GM12878 (cell line): ENCODE data around the gene PAEP. TPM values are rescaled to one million over a fixed set of nuclear protein-coding genes. Genes with fewer than 3 reads are reported as not detected.

Source experiments
- ATAC-seq: fragments of 200-7000 bp; cut with Tn5 transposase; 3 replicates; pipeline ENCODE4 v1.9.1; 2020; ENCODE audit warnings: mild to moderate bottlenecking, moderate library complexity
- BruUV-seq: library from RNA; stranded (reverse); fragments of 400-500 nt; replicated peaks from 2 replicates; lab custom pipeline; 2021; lab: Mats Ljungman, UMichigan
- CTCF ChIA-PET: fragments of 300-600 bp; sonication (Branson Sonifier 250); formaldehyde crosslinking; extraction: SDS; loops from one replicate; lab custom pipeline; 2021; ENCODE audit warnings: inconsistent platforms; lab: Yijun Ruan, JAX
- POLR2A ChIA-PET: fragments of 350-600 bp; formaldehyde crosslinking; extraction: SDS; loops from one replicate; lab custom pipeline; 2021; ENCODE audit warnings: inconsistent platforms; lab: Charles Lee
- RAD21 ChIA-PET: fragments of 300-600 bp; sonication (Branson Sonifier 250); formaldehyde crosslinking; loops from one replicate; lab custom pipeline; 2023; ENCODE audit warnings: antibody characterized with exemption; ENCODE audit not compliant: unreplicated experiment; lab: Charles Lee
- SMC1A ChIA-PET: fragments of 300-600 bp; sonication (Branson Sonifier 250); formaldehyde crosslinking; loops from one replicate; lab custom pipeline; 2023; ENCODE audit not compliant: unreplicated experiment, uncharacterized antibody; lab: Charles Lee
- DNase-seq: peaks from one replicate; pipeline ENCODE4 v3.0.0-alpha.2; 2011; ENCODE audit warnings: low read depth, low spot score
- FAIRE-seq: peaks from 3 replicates; lab custom pipeline; 2011; peaks lifted over from hg19 to GRCh38; lab: Jason Lieb, UNC
- H2AFZ ChIP-seq: 2 replicates; pipeline ENCODE4 v1.6.0; 2011; ENCODE audit warnings: low read depth, low read length, control low read depth; ENCODE audit not compliant: control insufficient read depth
- H3K27ac ChIP-seq: 2 replicates; pipeline ENCODE4 v1.5.1; 2011; ENCODE audit warnings: control low read depth; ENCODE audit not compliant: control insufficient read depth, insufficient read depth
- H3K27me3 ChIP-seq, 2 experiments: replicated peaks in 1 of 2; 2 replicates each; pipeline versions ENCODE4 v1.6.0 to v1.6.1; 2011; ENCODE audit warnings: low read length in 1 of 2; ENCODE audit not compliant: control insufficient read depth in 2 of 2, insufficient read depth in 2 of 2
- H3K36me3 ChIP-seq, 2 experiments: 2 replicates each; pipeline ENCODE4 v1.5.1; 2011; ENCODE audit warnings: low read length in 1 of 2; ENCODE audit not compliant: control insufficient read depth in 2 of 2, insufficient read depth in 2 of 2
- H3K4me1 ChIP-seq: 2 replicates; pipeline ENCODE4 v1.6.1; 2011; ENCODE audit warnings: mild to moderate bottlenecking, low read length, moderate library complexity, mixed read lengths; ENCODE audit not compliant: control insufficient read depth, insufficient read depth
- H3K4me2 ChIP-seq: 2 replicates; pipeline ENCODE4 v1.6.0; 2011; ENCODE audit warnings: control low read depth; ENCODE audit not compliant: control insufficient read depth, insufficient read depth
- H3K4me3 ChIP-seq: fragments of 200-600 bp; sonication (generic); 2 replicates; pipeline ENCODE4 v1.5.1; 2016
- H3K79me2 ChIP-seq: 2 replicates; pipeline ENCODE4 v1.6.0; 2011; ENCODE audit warnings: low read length; ENCODE audit not compliant: control insufficient read depth, insufficient read depth
- H3K9ac ChIP-seq: 2 replicates; pipeline ENCODE4 v1.8.0; 2011; ENCODE audit warnings: low read length, control low read depth, mixed read lengths; ENCODE audit not compliant: control insufficient read depth, insufficient read depth
- H3K9me3 ChIP-seq: replicated peaks from 3 replicates; pipeline ENCODE4 v1.5.1; 2011; ENCODE audit warnings: mild to moderate bottlenecking, low read length; ENCODE audit not compliant: control insufficient read depth, insufficient read depth
- H4K20me1 ChIP-seq: 2 replicates; pipeline ENCODE4 v1.6.0; 2011; ENCODE audit not compliant: control insufficient read depth, insufficient read depth
- CHD4 ChIP-seq: fragments of 200-600 bp; sonication (generic); IDR thresholded peaks from 2 replicates; pipeline ENCODE4 v1.6.1; 2016; ENCODE audit warnings: mild to moderate bottlenecking
- EP300 ChIP-seq, 2 experiments: fragments of 150-350 bp in 1 of 2; IDR thresholded peaks; 2 replicates each; pipeline ENCODE4 v1.6.1; 2011 to 2012; ENCODE audit warnings: low read depth in 2 of 2, low read length in 2 of 2, borderline replicate concordance in 1 of 2, improper control_type of control experiment in 1 of 2, inconsistent platforms in 1 of 2; ENCODE audit not compliant: control insufficient read depth in 1 of 2
- FOXK2 ChIP-seq: fragments of 450-650 bp; IDR thresholded peaks from 2 replicates; pipeline ENCODE4 v1.6.1; 2017; ENCODE audit warnings: mild to moderate bottlenecking, moderate library complexity
- GATAD2B ChIP-seq: fragments of 450-650 bp; conservative IDR thresholded peaks from 2 replicates; pipeline ENCODE4 v1.6.1; 2017; ENCODE audit warnings: low read depth, mild to moderate bottlenecking, moderate library complexity
- HCFC1 ChIP-seq: fragments of 150-350 bp; IDR thresholded peaks from 2 replicates; pipeline ENCODE4 v1.6.1; 2014; ENCODE audit warnings: low read length
- MXI1 ChIP-seq: fragments of 150-350 bp; IDR thresholded peaks from 2 replicates; pipeline ENCODE4 v1.6.1; 2011; ENCODE audit warnings: low read depth, mild to moderate bottlenecking, inconsistent platforms, low read length, improper control_type of control experiment
- PML ChIP-seq: IDR thresholded peaks from 2 replicates; pipeline ENCODE4 v1.6.1; 2012; ENCODE audit warnings: low read length, inconsistent platforms
- RAD51 ChIP-seq: fragments of 450-650 bp; IDR thresholded peaks from 2 replicates; pipeline ENCODE4 v1.6.1; 2016; ENCODE audit warnings: moderate library complexity, mild to moderate bottlenecking, inconsistent platforms
- REST ChIP-seq: IDR thresholded peaks from 2 replicates; pipeline ENCODE4 v1.6.1; 2012; ENCODE audit warnings: mild to moderate bottlenecking, low read depth, low read length
- SP1 ChIP-seq: IDR thresholded peaks from one replicate; pipeline ENCODE4 v1.6.1; 2011; ENCODE audit warnings: low read depth, low read length
- SUPT20H ChIP-seq: IDR thresholded peaks from 2 replicates; pipeline ENCODE4 v1.6.1; 2011; ENCODE audit warnings: low read depth, mild to moderate bottlenecking, low read length, moderate library complexity, borderline replicate concordance; ENCODE audit not compliant: control insufficient read depth
- YBX1 ChIP-seq: fragments of 450-650 bp; IDR thresholded peaks from 2 replicates; pipeline ENCODE4 v1.6.1; 2016; ENCODE audit warnings: antibody characterized with exemption
- ZNF217 ChIP-seq: fragments of 450-650 bp; IDR thresholded peaks from 2 replicates; pipeline ENCODE4 v1.6.1; 2017; ENCODE audit warnings: antibody characterized with exemption, mild to moderate bottlenecking
- WGBS: methylation state at CpG from one replicate; pipeline ENCODE4 v1.1.6; 2016; ENCODE audit warnings: low lambda C conversion rate; ENCODE audit not compliant: insufficient replicate concordance, insufficient coverage; ENCODE audit errors: missing lambda C conversion rate; 5-methylcytosine and 5-hydroxymethylcytosine counted together
- in situ Hi-C: fragments of 300-500 bp; cut with MboI; formaldehyde crosslinking; loops from 9 replicates; pipeline ENCODE4 v1.14.3; 2018; ENCODE audit warnings: mixed read lengths
- intact Hi-C: fragments of 100-400 bp; cut with micrococcal nuclease; formaldehyde crosslinking; loops from one replicate; pipeline ENCODE4 v1.14.2; 2022; ENCODE audit not compliant: unreplicated experiment
- polyA plus RNA-seq, 11 experiments: library from polyadenylated mRNA; depleted of rRNA in 4 of 11; unstranded in 6 of 11; stranded (reverse) in 5 of 11; fragments of >200 nt; fragmentation: Nextera tagmentation in 4 of 11; fragmentation: Illumina TruSeq in 1 of 11; extraction: Ambion mirVana in 4 of 11; extraction: Trizol in 1 of 11; gene quantifications; 1 replicate in 1 of 11; 2 replicates in 10 of 11; pipeline versions ENCODE4 v1.2.1 to v1.2.3, GENCODE V29; 2011 to 2016; ENCODE audit warnings: inconsistent platforms in 2 of 11, missing spikeins in 2 of 11, low read depth in 1 of 11
- total RNA-seq, 4 experiments: library from RNA; depleted of rRNA in 3 of 4; stranded (reverse); fragments of >200 nt in 3 of 4; fragmentation: Illumina TruSeq in 1 of 4; extraction: Trizol in 1 of 4; gene quantifications; 2 replicates each; pipeline versions ENCODE4 v1.2.1 to v1.2.3, GENCODE V29; 2013 to 2021
- TF ChIP-seq, protein P1 (sequence below): fragments of 150-350 bp; IDR thresholded peaks from 2 replicates; pipeline ENCODE4 v1.6.1; 2016; ENCODE audit warnings: low read depth, low read length
- TF ChIP-seq, protein P2 (sequence below): IDR thresholded peaks from 2 replicates; pipeline ENCODE4 v1.6.1; 2012; ENCODE audit warnings: low read depth, low read length, improper control_type of control experiment

The PAEP gene
- total and polyA plus RNA-seq, 10 of the 15 experiments (the other 5 are each of a cell fraction or from before 2014, with no cell fraction given) = not detected

- TF ChIP-seq, protein P1, sequence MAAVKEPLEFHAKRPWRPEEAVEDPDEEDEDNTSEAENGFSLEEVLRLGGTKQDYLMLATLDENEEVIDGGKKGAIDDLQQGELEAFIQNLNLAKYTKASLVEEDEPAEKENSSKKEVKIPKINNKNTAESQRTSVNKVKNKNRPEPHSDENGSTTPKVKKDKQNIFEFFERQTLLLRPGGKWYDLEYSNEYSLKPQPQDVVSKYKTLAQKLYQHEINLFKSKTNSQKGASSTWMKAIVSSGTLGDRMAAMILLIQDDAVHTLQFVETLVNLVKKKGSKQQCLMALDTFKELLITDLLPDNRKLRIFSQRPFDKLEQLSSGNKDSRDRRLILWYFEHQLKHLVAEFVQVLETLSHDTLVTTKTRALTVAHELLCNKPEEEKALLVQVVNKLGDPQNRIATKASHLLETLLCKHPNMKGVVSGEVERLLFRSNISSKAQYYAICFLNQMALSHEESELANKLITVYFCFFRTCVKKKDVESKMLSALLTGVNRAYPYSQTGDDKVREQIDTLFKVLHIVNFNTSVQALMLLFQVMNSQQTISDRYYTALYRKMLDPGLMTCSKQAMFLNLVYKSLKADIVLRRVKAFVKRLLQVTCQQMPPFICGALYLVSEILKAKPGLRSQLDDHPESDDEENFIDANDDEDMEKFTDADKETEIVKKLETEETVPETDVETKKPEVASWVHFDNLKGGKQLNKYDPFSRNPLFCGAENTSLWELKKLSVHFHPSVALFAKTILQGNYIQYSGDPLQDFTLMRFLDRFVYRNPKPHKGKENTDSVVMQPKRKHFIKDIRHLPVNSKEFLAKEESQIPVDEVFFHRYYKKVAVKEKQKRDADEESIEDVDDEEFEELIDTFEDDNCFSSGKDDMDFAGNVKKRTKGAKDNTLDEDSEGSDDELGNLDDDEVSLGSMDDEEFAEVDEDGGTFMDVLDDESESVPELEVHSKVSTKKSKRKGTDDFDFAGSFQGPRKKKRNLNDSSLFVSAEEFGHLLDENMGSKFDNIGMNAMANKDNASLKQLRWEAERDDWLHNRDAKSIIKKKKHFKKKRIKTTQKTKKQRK = no peak
Observed at GRCh38 chr9:135551031-135551430, 10.5 kb upstream of the PAEP start (continued).

DNA sequence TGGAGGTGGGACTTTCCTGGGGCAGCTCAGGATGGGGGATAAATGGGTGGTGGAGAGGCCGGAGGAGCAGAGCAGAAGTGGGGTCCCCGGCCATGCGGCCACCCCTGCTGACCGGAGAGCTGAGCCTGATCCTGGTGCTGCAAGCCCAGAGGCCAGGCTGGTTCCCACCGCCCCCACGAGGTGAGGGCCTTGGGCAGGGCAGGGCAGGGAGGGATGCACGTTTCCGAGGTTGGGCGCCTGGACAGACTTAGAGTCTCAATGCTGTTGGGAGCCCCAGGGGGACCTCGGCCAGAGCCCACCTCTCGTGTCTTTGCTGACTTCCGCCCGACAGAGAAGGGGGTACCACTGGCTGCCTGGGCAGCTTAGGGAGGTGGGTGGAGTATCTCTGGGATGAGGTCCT lies 10.1 kb upstream of the PAEP start:
- FAIRE-seq (no peak), DNase-seq (no peak), ATAC-seq (no peak)
- SMC1A ChIA-PET = no interaction called here
- in situ Hi-C loops (no loop called here), intact Hi-C loops (no loop called here)
- no peak overlapping the region for H2AFZ ChIP-seq
- no TSS peak for BruUV-seq
- H3K79me2 ChIP-seq = no peaks in the 10 kb centered on the region
- RAD21 ChIA-PET = no interaction called here
- H3K27ac ChIP-seq = no peak overlapping the region
- no peaks in the 10 kb centered on the region for H3K27me3 ChIP-seq
- POLR2A ChIA-PET = no interaction called here
- H3K4me3 ChIP-seq = no peak overlapping the region
- no peaks in the 10 kb centered on the region for H3K9me3 ChIP-seq
- no peaks in the 10 kb centered on the region for H3K4me1 ChIP-seq
- WGBS = 42% methylated on average over 12 of the region's 13 CpGs
- H3K36me3 ChIP-seq = no peaks in the 10 kb centered on the region
- CTCF ChIA-PET = no interaction called here
- no peak overlapping the region for H3K4me2 ChIP-seq
- no peak overlapping the region for H3K9ac ChIP-seq
- no peaks in the 10 kb centered on the region for H4K20me1 ChIP-seq
- TF ChIP-seq SP1 (no peak), ZNF217 (no peak), GATAD2B (no peak), CHD4 (no peak), YBX1 (no peak), SUPT20H (no peak), REST (no peak), EP300 (IDR thresholded peaks at IDR 0.05; ENCODE audit: borderline replicate concordance in 1 of 2, control insufficient read depth in 1 of 2, low read depth in 2 of 2, low read length in 2 of 2) (no peak), RAD51 (no peak), FOXK2 (no peak), MXI1 (no peak), HCFC1 (no peak), PML (no peak)
- TF ChIP-seq, protein P2, sequence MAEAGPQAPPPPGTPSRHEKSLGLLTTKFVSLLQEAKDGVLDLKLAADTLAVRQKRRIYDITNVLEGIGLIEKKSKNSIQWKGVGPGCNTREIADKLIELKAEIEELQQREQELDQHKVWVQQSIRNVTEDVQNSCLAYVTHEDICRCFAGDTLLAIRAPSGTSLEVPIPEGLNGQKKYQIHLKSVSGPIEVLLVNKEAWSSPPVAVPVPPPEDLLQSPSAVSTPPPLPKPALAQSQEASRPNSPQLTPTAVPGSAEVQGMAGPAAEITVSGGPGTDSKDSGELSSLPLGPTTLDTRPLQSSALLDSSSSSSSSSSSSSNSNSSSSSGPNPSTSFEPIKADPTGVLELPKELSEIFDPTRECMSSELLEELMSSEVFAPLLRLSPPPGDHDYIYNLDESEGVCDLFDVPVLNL = no peak
